GM12873 (cell line): ENCODE data around the gene GLT6D1.

ENCODE experiments used
- TF ChIP-seq, protein P1 (sequence below): IDR thresholded peaks from 2 replicates; pipeline ENCODE4 v1.5.1; 2012; ENCODE audit warnings: low read depth, mild to moderate bottlenecking, moderate library complexity, low read length, control low read depth; ENCODE audit not compliant: insufficient read depth; ENCODE audit errors: missing control alignments

GLT6D1 gene

DNA sequence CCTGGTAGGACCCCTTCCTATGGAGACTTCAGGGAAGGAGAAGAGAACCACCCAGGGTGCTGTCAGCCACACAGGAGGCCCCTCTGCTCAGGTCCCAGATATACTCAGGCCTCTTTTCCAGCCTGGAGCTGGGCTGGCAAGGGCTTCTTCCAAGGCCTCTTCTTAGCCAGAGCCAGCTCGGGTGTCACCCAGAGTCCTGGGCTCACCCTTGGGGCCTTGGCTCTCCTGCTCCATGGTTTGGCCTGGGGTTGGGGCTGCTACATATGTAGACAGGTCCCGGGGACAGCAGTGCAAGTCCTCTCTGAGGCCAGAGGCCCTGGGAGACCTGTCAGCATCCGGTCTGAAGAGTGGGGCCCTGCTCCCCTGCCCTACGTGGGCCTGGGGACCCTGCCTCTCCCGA is 55.0 kb downstream of the GLT6D1 start:
- TF ChIP-seq, protein P1, sequence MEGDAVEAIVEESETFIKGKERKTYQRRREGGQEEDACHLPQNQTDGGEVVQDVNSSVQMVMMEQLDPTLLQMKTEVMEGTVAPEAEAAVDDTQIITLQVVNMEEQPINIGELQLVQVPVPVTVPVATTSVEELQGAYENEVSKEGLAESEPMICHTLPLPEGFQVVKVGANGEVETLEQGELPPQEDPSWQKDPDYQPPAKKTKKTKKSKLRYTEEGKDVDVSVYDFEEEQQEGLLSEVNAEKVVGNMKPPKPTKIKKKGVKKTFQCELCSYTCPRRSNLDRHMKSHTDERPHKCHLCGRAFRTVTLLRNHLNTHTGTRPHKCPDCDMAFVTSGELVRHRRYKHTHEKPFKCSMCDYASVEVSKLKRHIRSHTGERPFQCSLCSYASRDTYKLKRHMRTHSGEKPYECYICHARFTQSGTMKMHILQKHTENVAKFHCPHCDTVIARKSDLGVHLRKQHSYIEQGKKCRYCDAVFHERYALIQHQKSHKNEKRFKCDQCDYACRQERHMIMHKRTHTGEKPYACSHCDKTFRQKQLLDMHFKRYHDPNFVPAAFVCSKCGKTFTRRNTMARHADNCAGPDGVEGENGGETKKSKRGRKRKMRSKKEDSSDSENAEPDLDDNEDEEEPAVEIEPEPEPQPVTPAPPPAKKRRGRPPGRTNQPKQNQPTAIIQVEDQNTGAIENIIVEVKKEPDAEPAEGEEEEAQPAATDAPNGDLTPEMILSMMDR = no peak

DNA sequence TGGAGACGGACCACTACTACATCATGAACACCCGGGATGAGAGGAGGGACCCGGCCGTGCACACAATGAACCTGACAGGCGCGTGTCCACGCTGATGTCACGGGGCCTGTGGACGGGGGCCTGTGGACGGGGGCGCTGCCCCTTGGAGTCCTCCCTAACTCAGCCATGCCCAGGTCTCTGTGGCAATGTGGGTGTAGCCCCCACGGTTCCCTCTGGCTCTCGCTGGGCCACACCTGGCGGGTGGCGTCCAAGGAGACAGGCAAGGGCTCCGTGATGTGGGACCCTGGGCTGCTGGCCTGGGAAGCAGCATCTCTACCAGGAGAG is 55.7 kb downstream of the GLT6D1 start:
- TF ChIP-seq, protein P1 = no peak

DNA sequence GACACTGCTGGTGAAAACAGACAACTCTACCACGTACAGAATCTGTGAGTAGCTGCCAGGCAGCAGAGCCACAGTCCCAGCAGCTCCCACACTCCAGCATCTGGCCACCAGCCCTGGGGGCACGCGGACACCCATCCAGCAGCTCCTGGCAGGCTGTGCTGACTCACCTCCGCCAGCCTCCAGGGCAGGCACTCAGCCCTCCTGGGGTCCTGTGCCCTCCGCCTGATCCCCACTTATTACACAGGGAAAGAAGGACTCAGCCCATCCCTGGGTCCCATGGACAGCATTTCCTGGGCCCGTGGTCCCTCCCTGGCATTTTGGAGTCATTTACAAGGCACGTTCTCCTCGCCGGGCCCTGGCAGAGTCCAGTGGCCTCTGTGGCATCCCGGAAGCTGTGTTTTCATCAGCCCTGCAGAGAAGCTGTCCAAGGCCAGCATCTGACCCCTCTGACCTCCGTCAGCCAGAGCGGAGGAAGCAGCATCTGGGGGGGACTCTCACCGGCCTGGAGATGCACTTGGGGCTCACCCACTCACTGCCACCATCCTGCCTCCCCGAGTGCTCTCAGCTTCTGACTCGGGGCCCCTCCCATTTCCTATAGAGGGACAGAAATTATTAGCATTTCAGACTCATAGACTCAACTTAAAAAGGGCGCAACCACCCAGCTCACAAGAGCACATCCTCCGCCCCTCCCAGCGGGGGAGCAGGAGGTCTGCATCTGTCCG is 56.2 kb downstream of the GLT6D1 start:
- TF ChIP-seq, protein P1 = no peak

DNA sequence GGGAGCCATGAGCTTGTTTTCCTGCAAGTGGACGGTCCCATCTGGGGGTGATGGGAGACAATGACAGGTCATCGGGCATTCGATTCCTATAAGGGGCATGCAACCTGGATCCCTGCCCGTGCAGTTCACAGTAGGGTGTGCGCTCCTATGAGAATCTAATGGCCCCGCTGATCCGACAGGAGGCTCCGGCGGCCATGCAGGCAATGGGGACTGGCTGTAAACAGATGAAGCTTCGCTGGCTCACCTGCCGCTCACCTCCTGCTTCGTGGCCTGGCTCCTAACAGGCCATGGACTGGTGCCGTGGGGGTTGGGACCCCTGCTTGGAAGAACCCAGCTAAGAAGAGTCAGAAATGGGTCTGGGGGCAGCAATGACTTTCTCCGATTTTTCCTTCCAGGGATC is 56.8 kb downstream of the GLT6D1 start:
- TF ChIP-seq, protein P1 = no peak

DNA sequence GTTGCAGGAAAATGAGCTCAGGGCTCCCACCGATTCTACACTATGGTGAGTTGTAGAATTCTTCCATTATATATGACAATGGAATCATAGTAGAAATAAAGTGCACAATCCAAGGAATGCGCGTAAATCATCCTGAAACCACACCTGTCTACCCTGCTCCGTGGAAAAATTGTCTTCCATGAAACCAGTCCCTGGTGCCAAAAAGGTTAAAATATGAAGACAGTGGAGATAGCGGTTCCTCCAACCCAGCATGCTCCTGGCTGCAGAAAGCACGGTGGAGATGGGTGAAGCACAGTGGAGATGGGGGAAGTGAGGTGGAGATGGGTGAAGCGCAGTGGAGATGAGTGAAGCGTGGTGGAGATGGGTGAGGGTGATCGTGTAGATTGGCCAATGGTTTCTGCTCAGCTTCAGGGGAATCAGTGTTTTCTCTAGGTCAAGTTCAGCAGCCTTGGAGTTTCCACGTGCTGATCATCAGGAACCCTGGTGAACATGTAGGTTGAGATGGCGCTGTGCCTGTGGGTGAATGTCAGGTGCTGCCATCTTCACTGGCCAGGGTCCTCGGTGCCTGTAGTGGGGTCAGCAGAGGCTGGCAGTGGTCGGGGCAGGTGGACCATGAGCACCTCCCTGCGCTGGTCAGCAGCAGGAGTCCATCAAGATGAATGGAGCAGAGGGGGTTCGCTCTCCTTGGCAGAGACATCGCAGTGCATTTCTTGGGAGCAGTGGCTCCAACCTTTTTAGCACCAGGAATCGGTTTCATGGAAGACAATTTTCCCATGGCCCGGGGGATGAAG is 57.5 kb downstream of the GLT6D1 start:
- TF ChIP-seq, protein P1 = no peak

DNA sequence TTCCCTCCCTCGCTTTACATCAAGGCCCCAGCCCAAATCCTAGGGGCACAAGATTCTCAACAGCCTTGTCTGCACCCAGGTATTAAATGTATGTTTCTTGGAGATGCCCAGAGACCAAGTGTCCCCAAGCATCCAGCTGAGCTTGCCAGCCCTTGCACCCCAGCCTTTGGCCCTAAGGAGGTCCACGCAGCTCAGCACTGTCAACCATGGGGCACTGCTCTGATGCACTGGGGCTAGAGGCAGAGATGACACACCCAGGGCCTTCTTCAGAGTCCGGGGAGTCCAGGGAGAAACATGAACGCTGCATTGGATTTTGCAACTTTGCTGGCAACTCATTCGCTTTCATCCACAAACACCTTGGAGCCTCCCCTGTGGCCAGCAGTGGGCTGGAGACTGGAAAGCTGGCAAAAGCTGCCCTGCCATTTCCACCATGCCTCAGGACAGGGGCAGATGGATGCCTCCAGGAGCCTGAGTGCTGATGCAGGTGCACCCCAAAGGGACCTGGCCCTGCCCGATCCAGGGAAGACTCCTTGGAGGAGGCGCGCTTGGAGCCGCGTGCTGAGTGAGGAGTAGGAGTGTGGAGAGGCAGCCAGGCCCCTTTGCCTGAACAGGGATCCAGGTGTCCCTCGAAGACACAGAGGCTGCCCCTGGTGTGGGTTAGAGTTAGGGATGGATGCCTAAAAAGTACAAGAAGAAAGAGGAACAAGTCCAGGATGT is 58.5 kb downstream of the GLT6D1 start:
- TF ChIP-seq, protein P1 = no peak
